T1000 (cell line): Measurements from ENCODE around the gene TCF7L1.

Experiments used
- DNase-seq: peaks from one replicate; lab custom pipeline; 2025; ENCODE audit warnings: mixed read lengths; lab: John Stamatoyannopoulos, UW

Gene TCF7L1

DNA sequence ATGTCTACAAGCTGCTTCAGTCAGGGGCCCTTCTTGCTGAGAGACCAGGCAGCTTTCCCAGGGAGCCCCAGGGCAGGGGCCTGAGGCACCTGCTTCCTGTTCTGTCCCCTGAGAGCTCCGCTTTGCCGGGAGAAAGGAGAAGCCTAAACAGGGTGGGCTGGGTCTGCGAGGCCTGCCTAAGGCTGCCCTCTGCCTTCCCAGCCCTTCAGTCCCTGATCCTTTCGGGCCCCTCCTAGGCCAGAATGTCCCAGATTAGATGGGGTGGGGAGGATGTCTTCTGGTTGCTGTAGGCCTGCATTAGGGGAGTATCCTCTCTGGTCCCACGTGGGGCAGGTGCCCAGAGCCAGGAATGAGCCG is 122.2 kb downstream of the TCF7L1 start:
- DNase-seq = no peak

DNA sequence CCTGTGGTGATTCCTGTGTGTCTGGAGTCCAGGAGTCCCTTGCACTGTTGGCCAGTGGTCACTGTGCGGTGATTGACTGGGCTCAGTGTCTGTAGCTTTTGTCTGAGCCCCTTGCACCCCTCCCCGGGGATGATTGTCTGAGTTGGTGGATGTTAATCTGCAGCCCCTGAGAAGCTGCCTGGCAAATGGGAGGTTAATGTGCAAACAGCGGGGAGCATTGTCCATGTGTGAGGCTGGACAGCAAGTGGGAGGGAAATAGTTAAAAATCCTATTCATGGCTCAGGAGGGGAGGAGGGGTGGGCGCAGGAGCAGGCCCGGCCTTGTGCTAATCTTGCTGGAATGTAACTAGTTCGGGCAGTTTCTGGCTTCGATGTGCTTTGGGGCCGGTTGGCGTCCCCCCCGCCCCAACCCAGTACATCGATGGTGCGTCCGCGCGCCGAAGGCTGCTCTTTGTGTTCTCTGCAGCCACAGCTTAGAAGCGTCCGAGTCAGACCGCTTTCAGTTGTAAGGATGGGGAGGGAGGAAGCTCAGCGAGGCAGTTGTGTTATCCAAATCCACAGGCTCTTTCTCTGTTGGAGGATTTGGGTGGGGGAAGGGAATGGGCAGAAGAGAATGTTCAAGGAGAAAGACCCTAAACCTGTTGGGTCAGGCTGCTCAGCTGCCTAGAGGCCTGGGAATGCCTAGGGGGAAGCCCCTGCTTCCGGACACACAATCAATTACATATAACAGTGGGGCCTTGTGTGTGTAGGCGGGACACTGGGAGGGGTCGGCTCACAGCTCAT is 122.8 kb downstream of the TCF7L1 start:
- DNase-seq = no peak

DNA sequence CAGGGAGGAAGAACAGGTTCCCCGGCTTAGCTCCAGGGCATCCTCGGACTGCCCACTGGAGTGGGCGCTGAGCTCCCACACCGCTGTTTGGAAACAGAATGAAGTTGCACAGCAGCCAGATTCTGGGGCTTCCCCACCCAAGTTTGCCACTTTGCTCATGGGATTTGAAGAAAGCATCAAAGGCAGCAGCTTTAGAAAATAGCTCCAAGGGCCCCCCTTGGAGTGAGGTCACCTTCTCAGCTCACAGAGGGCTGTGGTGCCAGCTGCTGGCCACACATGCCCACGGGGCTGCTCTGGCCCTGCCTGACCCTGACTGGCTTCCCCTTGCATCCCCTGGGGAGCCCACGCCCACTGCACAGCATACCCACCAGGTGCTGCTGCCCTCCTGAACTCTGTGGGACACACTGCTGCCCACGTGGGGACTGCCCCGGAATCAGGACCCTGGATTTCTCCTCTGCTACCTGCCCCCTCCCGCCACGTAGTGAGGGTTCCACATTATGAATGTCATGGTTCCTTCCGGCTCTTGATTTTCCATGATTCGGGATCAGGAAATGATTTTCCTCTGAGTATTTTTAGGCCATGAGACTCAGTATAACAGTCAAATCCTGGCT is 124.3 kb downstream of the TCF7L1 start:
- DNase-seq = peak; percentile 11

DNA sequence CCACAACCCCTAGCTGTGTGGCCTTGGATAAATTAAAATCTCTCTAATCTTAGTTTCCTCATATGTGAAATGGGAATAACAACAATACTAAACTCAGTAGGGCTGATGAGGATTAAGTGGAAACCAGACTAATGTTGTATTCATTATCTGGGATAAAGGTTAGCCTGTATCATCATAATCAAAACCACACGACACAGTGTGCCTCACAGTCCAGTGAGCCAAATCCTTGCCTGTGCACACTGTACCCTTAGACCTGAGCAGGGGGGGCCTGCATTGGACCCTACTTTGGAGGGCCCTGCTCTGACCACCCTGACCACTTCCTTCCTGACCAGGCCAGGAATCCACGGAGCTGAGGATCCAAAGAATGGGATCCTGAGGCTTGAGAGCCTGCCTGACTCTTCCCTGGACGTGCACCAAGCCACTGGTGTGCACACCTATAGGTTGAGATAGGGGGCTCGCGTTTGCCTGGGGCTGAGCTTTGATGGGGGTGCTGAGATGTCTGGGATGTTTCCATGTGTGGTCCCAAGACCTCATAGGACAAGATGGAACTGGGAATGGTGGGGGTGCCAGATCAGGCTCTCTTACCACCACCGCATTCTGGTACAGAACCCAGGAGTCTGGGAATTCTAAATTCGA is 124.9 kb downstream of the TCF7L1 start:
- no peak for DNase-seq

DNA sequence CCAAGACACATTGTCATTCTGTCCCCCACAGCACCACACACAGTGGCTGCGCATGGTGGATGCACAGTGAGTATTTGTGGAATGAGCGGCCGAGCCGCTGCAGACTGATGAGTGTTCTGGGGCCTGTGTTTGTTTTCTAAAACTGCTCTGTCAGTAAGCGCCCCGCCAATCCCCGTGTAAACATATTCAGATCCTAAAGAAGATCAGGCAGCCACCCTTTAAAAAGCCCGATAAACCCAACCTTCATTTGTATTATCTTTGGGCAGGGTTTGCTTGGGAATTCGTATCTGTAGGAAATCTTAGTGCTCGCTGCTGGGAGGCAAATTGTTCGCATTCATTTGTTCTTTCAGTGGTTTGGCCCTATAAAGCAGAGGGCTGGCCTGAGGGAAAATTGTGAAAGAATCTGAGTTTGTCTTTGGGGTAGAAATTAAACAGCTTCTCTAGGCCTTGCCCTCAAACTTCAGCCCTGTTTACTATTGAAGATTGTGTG is 126.0 kb downstream of the TCF7L1 start:
- peak; percentile 47 for DNase-seq

DNA sequence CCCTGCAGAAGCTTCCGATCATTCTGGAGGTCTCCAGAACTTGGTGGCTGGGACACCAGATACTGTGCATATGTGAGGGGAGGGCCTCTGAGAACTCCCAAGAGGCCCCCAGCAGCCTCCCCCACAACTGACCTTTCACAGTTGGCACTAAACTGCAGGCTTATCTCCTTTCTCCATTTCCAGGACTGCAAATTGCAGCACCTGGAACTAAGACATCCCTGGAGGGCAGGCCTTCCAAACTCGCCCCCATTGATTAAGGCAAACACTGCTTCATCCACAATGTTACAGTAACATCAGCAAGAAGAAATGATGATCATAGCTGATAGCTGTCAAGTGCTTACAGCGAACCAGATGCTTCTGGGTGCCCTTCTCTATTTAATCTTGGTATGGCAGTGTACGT is 126.7 kb downstream of the TCF7L1 start:
- DNase-seq = no peak

DNA sequence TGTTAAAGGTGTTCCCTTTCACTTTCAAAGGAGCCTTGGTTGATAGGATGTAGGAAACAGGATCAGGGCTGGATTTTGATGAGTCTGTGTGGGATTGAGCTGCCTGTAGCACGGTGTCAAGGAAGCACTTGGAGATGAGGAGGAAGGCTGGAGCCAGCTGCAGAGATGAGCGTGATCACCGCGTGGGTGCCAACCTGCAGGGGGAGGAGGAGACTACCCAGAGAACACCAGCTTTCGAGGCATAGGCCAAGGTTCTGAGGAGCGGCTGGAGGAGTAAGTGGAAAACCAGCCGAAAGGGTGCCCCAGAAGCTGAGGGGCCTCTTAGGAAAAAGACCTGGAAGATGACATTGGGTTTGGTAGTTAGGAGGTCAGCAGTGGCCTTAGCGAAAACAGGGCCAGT is 130.4 kb downstream of the TCF7L1 start:
- DNase-seq = no peak

DNA sequence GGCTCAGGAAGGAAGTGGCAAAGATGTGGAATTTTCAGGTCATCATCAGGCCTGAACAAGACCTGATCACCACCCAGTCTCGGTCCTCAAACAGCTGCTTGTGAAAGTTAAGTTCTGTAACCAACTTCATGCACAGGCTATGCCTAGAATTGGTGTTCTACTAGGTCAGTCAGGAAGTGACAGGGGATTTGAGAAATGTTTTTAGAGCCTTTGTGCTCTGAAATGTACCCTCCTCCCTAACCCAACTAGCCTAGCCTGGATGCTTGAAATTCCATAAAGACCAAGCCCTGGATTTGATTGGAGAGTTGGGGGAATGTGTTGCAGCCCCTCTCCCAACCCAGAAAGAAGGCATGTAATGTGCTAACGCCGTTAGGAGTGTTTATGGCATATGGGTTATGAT is 131.3 kb downstream of the TCF7L1 start:
- no peak for DNase-seq

DNA sequence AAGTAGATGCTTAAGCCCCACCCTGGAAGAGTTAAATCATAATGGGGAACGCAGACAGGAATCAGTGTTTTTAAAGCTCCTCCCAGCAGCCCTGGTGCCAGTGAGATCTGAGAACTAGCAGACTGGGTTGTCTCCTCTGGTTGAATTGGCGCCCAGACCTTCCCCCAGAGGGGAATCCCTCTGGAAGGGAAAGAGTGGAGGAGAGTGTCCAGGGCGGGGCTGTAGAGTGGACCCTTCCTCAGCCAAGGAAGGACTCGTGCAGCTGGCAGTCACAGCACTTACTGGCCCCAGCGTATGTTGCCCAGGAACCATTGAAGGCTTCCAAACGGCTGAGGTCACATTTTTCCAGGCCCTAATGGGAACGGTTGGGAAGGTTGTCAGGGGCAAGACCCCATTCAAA is 132.1 kb downstream of the TCF7L1 start:
- no peak for DNase-seq

DNA sequence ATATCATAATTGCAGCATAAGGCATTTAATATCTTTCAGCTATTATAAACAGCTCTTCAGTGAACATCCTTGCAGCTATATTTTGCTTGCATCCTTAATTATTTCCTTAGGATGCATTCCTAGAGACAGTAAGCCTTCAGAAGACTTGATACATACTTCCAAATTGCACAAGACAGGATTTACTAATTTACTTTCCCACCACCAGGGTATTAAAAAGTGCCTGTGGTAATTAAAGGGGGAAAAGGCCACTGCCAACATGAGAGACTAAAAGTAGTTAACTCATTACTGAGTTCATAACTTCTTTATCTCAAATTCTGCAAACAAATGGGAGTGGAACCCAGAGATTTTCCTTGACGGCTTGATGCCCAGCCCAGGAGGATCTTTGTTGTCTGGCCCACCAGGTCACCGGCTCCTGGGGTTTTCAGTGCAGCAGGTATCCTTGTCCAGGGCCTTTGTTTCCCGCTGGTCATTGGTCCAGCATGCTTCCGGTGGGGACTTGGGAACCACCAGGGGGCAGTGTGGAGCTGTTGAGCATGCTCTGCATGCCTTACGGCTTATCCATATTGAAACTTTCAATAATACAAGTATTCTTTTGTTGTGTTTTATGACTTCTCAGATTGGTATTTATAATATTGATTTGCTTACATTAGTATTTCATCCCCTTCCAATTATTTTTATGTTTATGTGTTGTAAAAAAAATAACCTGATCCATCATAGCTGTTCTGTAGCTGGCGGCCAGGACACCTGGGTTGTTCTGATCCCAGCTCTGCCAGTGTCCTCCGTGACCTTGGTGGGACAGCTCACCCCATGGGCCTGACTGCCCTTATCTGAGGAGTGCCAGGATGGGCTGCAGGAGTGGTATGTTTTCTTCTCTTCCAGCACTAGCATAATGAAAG is 133.2 kb downstream of the TCF7L1 start:
- DNase-seq = no peak

DNA sequence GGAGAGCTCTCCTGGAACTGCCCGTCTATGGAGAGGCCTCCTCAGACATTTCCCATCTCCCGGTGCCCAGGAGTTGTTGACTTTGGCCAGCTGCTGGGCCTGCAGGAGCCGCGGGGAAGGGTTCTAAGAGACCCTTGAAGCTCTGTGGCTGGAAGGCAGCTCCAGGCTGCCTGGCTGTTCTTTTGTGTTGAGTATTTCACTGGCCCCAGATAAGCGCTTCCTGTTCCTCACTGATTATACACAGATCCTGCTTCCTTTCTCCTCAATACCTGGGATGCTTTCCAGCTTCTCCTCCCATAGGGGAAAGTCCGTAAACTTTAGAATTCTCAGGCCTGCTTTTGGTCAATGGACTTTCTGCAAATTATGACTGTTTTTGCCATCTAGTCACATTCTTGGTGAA is 136.8 kb downstream of the TCF7L1 start:
- no peak for DNase-seq

DNA sequence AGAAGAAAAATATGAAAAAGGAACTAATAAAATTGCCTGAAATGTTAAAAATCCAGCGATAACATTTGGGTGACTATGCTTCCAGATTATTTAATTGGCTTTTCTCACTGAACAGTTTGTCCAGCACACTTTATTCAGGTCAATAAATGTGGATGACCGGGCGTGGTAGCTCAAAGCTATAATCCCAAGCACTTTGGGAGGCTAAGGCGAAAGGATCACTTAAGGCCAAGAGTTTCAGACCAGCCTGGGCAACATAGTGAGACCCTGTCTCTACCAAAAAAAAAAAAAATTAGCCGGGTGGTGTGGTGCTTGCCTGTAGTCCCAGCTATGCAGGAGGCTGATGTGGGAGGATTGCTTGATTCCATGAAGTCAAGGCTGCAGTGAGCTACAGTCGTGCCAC is 139.2 kb downstream of the TCF7L1 start:
- DNase-seq = no peak

DNA sequence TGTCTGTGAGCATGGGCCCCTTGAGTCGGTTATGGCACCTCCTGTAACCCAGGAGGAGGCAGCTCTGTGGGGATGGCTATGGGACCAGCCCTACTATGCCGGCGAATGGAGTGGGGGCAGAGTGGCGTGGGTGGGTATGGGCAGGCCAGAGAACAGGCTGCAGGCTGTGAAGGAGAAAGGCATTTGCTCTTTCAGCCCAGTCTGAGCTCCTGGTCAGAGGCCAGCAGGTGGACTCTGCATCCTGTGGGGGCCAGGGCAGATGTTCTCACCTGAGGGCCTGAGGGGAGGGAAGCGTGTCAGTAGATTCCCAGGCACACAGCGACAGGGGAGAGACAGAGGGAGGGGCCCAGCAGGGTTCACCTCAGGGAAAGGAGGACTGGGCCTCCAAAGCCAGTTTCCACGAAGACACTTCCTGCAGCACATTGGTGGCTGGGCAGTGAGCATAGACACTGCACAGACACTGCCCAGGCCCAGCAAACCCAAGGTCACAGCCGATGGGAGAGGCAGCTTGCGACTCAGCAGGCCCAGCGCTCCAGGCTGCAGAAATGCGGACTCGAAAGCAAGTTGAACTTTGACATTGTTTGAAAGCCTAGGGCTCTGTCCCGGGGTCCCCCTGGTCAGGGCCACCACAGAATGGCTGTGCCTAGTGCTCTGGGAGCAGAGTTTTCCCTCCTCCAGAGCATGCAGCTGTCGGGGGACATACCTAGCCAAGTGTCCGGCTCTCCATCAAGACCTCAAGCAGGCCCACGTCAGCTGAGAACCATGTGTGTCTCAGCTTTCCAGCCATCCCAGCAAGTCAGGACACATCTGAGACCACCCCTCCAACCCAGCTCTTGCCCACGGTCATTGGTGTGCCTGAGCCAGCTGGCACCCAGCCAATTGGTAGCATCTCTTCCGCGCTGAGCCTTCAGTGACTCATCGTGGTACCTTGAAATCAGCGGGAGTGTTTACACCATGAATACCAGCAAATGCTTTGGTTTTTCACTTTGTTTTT is 140.8 kb downstream of the TCF7L1 start:
- DNase-seq = peak; percentile 23

DNA sequence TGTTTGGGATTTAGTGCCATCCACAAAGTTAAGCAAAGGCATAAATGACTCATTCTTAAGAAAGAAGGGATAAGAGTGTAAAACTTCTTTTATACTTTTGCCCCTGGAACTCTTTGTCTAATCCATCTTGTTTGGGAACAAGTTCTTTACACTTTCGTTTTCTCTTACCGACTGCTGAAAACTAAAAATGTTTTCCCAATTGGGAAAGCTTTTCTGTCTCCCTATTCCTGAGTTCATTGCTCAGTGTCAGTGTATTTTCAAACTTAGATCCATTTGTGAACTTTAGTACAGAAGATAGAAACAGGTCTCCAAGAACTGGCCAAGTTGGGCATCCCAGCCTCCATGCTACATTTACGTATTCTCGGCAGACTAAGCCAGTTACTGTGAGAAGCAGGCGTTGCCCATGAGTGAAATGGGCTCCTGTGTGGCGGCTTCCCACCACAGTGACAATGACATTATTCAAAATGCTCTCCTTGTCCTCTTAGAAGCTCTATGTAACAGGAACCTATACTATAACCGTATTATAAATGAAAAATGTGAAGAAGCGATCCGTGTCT is 142.9 kb downstream of the TCF7L1 start:
- no peak for DNase-seq

DNA sequence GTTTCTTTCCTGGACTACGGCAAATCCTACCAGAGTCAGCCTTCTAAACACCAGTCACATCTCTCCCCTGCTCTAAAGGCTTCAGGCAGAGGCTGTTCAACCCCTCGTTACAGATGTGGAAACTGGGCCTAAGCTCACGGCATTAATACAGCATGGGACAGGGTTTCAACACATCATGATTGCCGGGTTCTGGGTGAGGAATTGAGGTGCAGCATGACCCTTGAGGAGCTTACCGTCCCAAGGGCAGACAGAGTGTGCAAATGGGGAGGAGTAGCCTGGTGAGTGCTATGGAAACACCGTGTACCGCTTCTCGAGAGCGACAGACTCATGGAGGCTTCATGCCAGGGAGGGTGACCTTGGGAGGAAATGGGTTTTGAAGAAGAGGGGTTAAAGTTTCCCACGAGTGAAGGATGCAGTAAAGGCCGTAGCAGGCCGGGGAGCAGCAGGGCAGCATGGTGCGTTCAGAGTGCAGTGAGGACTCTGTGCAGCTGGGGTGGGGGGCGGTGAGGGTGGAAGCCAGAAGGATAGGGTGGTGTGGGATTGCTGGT is 143.5 kb downstream of the TCF7L1 start:
- no peak for DNase-seq

DNA sequence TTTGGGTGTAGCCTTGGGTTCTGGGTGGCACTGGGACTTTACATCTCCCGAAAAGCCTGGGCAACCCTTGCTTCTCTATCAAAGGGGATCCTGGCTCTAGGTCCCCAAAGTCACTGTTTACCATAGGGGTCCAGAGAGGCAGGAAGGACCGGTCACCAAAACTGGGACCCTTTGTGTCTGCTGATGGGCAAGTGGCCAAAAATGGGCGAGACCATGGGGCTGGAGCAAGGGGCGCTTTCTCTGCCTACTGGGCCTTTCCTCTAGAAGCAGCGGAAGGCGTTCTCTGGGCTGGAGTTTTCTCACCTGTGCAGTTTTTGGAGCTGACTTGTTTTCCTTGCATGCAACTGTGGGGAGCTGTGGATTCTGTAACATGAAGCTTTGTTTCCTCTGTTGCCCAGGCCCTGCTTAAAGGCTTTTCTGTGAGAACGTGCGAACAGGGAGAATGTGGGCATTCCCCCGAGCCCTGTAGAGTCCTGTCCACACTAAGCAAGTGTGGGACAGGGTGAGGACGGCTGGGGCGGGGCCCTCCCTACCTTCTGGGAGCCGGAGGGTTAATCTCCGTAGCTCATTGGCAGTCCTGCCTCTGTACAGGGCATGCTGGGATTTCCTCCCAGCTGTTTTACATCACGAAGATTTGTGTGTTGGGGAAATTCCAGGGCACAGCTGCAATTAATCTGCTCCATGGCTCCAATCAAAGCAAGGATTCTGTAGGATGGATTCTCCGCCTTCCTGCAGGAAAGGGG is 144.4 kb downstream of the TCF7L1 start:
- DNase-seq = no peak

DNA sequence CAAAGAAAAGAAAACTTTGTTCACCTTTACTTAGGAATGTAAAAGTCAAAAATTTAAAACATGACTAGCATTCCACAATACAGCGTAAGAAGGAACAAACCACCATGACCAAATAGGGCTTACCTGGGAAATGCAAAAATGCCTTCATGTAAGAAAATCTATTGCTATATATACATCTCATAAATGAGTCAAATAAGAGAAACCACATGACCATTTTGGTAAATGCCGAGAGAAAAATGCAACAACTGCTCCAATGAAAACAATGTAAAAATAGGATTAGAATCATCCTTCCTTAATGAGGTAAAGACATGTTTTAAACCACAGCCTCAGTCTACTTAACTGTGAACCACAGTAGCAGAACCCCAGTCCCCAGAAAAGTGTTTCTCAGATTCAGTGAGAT is 145.2 kb downstream of the TCF7L1 start:
- no peak for DNase-seq

DNA sequence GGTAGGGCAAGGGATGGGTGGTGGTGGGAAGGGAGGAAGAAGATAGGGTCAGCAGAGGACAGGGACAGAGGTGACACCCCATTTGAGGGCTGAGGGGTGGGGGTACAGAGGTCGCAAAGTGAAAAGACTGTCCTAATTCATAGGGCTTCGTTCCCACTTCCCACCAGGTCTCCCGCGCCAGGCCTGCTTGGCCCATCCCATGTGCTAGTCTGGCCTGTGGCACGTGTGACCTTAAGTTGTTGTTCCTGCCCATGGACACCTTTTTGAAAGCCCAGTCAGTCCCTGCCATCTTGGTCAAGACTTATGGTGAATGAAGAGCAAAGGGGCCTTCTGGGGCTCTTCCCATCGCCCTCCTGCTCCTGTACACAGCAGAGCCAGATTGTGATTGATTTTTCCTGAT is 148.4 kb downstream of the TCF7L1 start:
- no peak for DNase-seq

DNA sequence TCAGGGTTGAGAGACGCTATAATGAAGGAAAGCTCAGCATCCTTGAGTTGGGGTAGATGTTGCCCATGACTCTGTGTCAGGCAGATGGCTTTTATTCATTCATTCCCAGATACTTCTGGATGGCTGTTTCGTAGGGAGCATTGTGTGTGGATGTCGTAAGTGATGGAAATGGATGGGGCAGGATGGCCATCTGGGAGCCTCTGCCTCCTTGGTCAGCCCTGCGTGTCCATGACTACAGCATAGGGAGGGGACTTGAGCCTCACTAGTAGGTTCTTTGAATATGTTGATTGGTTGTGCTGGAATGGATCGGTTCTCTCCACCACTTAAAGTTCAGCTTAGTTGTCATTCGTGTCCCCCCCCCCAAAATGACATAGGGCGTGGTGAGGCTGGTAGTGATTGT is 149.7 kb downstream of the TCF7L1 start:
- no peak for DNase-seq

DNA sequence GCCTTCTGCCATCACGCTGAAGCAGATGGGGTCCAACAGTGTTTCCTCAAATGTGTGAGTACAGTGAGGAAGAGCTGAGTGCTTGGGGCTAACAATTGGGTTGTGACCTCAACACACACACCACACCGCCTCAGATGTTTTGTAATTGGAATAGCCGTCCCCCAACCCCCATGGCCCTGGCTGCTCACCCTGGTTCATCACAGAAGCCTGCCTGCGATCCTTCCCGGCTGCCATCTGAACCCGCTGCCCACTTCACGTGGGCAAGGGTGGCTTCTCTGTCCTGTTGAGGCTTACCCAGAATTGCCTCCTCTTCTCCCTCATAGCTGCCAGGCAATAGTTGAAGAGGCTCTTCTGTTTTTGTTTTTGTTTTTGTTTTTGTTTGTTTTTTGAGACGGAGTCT is 150.4 kb downstream of the TCF7L1 start:
- DNase-seq = no peak
